Body of pancreas (tissue), 4 donors: ENCODE results near the gene KLHDC4.

ENCODE experiments used
- POLR2A ChIP-seq, 3 donors: fragments of 450-650 bp; IDR thresholded peaks; one replicate each; pipeline ENCODE4 v1.6.1; 2016; ENCODE audit warnings: antibody characterized with exemption in 3 of 3, mild to moderate bottlenecking in 2 of 3
- TF ChIP-seq, protein P1 (sequence below), 7 experiments: fragments of 450-650 bp in 4 of 7; fragments of 200-600 bp in 3 of 7; sonication (generic) in 3 of 7; IDR thresholded peaks; one replicate each; pipeline ENCODE4 v1.5.1; 2016 to 2019; ENCODE audit warnings: antibody characterized with exemption in 7 of 7

DNA sequence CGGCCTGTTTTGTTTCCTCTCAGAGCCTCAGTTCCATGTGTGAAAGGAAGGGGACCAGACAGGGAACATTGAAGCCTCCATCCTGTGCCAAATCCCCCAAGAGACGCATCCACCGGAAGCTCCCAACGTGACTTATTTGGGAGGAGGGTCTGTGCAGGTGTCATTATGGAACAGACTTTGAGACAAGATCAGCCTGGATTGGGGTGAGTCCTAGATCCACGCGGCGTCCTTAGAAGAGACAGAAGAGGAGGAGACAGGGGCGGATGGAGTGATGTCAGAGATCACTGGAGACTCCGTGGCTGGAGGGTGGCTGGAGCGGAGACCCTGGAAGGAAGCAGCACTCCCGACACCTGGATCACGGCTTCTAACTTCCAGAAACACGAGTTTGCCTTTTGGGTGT is 80.0 kb downstream of the KLHDC4 start:
- TF ChIP-seq, protein P1, sequence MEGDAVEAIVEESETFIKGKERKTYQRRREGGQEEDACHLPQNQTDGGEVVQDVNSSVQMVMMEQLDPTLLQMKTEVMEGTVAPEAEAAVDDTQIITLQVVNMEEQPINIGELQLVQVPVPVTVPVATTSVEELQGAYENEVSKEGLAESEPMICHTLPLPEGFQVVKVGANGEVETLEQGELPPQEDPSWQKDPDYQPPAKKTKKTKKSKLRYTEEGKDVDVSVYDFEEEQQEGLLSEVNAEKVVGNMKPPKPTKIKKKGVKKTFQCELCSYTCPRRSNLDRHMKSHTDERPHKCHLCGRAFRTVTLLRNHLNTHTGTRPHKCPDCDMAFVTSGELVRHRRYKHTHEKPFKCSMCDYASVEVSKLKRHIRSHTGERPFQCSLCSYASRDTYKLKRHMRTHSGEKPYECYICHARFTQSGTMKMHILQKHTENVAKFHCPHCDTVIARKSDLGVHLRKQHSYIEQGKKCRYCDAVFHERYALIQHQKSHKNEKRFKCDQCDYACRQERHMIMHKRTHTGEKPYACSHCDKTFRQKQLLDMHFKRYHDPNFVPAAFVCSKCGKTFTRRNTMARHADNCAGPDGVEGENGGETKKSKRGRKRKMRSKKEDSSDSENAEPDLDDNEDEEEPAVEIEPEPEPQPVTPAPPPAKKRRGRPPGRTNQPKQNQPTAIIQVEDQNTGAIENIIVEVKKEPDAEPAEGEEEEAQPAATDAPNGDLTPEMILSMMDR (IDR thresholded peaks at IDR 0.05) = no peak
- TF ChIP-seq POLR2A (IDR thresholded peaks at IDR 0.05) = no peak
